ENCODE results near the gene PLEKHG2.
A peak's percentile ranks its signal among the peaks of the same experiment; 100 is the strongest.

The PLEKHG2 gene

DNA sequence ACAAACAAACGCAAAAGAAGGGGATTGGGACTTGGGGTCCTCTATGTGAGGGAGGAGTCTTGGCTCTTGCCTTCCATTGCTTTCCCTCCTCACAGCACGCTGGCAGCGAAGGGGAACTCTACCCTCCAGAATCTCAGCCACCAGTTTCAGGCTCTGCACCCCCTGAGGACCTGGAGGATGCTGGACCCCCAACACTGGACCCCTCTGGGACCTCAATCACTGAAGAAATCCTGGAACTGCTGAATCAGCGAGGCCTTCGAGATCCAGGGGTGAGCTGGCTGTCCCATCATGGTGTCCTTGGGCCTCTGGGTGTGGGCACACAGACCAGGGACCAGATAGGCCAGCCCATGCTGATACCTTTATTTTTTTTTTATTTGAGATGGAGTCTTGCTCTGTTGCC lies 9.6 kb downstream of the PLEKHG2 start:
- DNase-seq (ENCODE audit: low read depth), result no peak

DNA sequence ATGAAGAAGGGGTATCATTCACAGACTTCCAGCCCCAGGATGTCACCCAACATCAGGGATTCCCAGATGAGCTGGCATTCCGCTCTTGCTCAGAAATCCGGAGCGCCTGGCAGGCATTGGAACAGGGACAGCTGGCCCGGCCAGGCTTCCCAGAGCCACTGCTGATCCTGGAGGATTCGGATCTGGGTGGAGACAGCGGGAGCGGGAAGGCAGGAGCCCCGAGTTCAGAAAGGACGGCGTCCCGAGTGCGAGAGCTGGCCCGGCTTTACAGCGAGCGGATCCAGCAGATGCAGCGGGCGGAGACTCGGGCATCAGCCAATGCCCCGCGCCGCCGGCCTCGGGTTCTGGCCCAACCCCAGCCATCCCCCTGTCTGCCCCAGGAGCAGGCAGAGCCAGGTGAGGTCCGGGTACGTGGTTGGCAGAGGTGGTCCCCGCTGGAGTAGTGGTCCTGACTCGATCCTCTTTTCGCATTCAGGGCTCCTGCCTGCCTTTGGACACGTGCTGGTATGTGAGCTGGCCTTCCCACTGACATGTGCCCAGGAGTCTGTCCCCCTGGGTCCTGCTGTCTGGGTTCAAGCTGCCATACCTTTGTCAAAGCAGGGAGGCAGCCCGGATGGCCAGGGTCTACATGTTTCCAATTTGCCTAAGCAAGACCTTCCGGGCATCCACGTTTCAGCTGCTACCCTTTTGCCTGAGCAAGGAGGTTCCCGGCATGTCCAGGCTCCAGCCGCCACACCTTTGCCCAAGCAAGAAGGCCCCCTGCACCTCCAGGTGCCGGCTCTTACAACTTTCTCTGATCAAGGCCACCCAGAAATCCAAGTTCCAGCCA lies 11.0 kb downstream of the PLEKHG2 start:
- no peak for DNase-seq (ENCODE audit: low read depth)

DNA sequence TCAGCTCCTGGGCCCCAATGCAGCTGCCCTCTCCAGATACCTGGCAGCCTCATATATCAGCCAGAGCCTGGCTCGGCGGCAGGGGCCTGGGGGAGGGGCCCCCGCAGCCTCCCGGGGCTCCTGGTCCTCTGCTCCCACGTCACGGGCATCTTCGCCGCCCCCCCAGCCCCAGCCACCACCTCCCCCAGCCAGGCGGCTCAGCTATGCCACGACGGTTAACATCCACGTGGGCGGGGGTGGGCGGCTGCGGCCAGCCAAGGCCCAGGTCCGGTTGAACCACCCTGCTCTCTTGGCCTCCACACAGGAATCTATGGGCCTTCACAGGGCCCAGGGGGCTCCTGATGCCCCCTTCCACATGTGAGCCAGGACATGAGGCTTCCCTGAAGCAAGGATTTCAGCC lies 12.5 kb downstream of the PLEKHG2 start:
- DNase-seq (ENCODE audit: low read depth), result no peak

DNA sequence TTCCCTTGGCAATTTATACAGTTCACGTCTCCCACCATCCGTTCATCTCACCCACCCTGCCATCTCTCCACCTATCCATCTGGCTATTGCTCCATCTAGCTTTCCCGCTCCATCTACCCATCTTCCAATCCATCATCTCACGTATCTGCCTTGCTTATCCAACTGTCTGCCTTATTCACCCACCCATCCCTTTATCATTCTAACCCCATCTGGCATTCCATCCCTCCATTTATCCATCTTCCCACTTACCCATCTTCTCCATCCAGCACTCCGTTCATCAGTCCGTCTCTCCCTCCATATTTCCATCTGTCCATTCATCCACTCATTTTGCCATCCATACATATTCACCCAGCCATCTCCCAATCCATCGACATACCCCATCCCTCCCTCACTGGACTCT lies 13.3 kb downstream of the PLEKHG2 start:
- DNase-seq (ENCODE audit: low read depth), result no peak

DNA sequence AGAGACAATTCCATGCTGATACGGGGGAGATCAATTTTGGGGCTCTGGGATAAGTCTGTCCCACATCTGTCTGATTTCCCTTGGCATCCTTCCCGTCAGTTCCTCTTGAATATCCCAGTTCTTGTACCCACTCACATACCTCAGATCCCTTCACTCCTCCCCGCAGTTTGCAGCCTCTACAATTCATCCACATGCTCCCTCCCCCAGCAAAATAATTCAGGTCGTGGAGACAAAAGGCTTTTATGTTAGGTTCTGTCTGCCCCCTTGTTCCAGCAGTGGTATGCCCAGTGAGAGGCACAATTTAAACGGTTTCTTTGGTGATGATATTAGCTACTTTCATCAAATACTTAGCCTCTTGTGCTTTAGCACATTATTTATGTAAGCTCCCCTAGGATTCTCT lies 13.7 kb downstream of the PLEKHG2 start:
- DNase-seq (ENCODE audit: low read depth), result no peak

DNA sequence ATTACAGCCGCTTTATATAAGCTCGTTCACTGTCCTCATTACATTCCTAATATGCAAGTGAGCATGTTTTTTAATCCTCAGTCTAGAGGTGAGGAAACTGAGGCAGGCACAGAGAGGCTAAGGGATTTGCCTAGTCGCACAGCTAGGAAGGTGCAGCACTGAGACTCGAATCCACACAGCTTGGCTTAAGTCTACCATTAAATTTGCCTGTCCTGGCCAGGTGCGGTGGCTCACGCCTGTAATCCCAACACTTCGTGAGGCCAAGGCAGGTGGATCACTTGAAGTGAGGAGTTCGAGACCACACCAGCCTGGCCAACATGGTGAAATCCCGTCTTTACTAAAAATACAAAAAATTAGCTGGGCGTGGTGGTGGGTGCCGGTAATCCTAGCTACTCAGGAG lies 15.2 kb downstream of the PLEKHG2 start:
- no peak for DNase-seq (ENCODE audit: low read depth)

DNA sequence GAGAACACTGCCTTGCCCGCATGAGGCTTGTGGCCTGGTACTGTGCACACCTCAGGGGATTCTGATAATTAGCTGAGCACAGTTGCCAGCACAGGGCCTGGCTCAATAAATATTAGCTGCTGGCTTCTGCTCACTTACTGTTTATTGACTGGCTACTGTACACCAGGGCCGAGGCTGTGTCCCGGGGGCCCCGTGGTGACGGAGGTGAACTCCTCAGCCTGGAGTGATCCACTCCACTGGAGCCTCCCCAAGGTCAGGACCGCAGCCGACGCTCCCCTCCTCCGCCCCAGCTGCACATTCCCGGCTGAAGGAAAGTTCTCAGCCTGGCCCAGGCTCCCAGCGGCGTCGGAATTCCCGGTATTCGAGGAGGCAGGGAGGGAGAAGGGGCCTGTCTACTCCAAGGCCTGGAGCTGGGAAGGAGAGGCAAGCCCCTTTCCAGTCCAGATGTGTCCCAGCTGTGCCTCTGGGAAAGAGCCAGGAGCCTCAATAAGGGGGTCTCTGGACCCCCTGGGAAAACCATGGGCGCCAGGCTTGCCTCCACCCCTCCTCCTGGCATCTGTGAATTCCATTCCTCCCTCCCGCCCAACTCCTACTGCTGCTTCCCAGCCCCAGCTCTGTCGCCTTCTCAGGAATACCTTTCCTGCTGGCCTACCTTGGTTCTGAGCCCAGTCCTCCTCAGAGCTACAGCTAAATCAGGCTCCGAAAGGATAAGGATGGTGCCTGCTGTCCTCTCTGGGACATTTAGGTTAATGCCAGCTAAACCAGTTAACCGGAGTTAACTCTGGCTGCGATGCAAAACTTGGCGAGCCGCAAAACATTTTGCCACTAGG lies 16.0 kb downstream of the PLEKHG2 start:
- no peak for DNase-seq (ENCODE audit: low read depth)

DNA sequence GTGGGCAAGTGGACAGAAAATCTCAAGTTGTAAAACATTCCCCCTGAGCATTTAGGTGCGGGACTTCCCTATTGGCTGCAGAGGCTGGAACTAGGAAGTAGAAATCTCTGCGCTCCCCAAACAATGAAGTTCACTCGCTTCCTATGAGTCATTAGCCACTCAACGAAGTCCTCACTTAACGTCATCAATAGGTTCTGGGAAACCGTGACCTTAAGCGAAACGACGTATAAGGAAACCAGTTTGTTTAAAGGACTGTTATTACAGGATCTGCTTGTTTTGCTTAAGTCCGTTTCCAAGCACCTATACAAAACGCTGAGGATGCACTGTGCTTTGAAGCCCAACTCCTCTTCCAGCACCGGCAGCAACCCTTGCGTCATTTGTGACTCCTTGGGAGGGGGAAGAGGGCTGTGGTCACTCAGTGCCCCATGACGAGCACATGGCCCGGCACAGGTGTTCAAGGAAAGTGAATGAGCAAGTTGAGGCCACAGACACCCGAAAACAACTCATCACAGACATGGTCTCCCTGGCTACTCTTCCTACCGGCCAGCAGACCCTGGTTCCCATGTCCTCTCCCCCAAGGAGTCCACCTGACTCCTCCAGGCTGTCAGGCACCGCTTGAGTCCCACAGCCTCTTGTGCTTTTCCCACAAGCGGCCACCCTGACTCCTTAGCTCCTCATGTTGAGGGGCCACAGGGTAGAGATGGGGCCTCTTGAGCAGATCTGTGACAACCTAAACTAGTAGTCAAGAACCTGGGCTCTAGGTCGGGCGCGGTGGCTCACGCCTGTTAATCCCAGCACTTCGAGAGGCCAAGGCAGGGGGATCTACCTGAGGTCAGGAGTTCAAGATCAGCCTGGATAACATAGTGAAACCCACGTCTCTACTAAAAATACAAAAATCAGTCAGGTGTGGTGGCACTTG lies 18.5 kb downstream of the PLEKHG2 start:
- no peak for DNase-seq (ENCODE audit: low read depth)

DNA sequence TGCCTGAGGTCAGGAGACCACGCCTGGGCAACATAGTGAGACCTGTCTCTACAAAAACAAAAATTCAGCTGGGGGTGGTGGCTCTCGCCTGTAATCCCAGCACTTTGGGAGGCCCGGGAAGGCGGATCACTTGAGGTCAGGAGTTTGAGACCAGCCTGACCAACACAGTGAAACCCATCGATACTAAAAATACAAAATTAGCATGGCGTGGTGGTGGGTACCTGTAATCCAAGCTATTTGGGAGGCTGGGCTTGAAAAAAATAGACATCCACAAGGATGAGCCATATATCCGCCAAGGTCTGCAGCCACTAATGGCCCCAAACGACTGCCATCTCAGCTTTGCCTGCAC lies 20.2 kb downstream of the PLEKHG2 start:
- no peak for DNase-seq (ENCODE audit: low read depth)

DNA sequence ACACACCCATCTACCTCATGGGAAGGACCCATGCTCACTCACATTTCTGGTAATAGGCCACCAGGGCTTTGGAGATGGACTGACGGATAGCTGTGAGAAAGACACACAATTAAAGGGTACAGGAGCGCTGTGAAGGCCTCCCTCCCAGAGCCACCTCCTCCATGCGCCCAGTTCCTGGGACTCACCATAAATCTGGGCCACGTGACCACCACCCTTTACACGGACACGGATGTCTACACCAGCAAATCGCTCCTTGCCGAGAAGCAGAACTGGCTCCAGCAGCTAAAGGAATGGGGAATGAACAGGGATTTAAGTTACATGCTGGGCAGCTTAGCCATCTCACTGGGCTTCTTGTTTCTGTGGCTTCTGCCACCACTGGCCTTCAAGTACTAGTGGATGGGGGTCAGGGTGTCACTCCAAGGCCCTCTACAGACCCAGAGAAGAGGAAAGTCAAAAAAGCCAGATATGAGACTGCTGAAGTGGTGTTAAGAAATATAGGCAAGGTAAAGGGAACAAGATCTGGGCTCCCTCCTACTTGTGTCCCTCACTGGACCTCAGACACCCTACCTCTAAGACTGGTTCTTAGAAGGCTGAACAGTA lies 21.1 kb downstream of the PLEKHG2 start:
- DNase-seq (ENCODE audit: low read depth), result no peak

DNA sequence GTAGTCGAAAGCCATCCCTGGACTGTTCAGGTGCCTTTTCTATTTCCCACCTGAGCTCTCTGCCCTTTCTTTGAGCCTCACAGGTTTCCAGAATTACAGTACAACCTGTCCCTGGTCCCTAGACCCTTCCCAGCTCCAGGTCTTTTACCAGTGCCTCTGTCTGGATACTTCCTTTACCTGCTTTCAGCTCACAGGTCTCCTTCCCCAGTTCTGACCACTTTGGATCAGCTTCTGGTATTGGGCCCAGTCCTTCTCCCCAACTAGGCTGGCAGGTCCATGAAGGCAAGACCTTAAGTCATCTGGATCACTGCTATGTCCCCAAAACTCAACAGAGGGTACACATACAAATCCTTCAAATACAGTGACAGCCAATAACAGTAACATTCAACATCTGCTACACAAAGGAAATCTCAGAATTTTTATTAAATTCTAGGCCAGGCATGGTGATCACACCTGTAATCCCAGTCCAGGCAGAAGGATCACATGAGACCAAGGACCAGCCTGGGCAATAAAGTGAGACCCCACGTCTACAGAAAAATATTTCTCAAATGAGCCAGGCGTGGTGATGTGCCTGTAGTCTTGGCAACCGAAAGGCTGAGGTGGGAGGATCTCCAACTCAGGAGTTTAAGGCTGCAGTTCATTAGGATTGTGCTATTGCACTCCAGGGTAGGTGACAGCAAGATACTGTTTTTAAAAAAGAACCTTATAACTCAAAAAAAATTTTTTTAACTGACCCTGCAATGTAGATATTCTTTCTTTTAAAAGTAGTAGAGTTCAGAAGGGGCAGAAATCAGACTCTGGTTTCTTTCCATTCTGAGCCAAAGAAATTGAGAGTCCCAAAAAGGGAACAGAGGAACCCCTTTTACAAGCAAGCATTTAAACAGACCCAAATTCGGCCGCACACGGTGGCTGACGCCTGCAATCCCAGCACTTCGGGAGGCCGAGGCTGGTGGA lies 21.9 kb downstream of the PLEKHG2 start:
- no peak for DNase-seq (ENCODE audit: low read depth)

DNA sequence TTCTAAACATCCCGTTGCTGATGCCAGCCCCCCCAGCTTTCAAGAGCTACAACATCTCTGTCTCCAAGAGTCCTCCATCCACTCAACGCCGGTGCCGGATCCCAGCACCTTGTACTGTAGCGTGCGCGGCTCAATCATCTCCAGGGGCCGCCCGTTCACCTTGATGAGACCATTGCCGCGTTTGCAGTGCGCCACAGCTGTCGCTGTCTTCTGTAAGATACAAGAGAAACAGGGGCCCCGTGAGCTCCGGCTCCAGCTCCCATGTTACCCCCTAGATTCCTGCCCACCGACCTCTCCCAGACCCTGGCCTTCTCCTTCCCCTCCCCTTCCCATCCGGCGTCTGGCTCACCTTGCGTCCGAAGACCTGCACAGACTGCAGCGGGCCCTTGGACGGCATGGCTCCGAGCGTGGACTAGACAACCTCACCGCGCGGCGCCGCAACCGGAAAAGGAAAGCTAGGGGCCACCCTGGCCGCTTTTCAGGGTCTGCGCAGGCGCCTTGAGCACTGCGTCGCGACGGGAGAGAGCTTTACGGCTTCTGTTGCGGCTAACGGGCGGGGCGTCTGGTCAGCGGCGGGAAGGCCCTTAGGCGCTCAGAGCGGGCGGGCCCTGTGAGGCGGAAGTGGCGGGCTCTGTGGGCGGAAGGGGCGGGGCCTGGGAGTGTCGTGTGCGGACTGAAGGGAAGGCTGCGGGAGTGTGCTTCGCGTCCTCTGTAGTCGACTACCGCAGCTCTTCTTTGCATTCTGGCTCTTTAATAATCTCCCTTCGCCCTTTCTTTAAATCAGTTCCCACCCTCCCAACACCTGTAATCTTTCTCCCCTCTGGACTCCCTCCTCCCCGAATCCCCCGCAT lies 23.3 kb downstream of the PLEKHG2 start, which contains the start of gene RPS16:
Gene RPS16 (minus strand): TSS at position 451 of the 851 bp plus-strand sequence. CDS start 54 bp downstream, at position 397.
- peak; percentile 99 for DNase-seq (ENCODE audit: low read depth)

DNA sequence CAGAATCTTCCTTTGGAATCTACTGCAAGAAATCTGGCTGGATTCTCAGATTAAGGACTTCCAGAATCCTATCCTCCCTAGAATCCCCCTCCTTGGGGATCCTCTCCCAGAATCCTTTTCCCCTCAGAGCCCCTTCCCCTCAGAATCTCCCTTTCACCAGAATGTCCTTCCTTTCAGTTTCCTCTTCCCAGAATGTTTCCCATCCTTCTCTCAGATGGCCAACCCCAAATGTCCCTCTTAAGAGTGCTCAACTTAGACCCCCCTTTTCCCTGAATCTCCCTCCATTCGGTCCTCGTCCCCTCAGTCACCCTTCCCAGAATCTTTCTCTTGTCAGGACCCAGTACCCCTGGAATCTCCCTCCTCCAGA lies 23.9 kb downstream of the PLEKHG2 start:
- DNase-seq (ENCODE audit: low read depth), result no peak

DNA sequence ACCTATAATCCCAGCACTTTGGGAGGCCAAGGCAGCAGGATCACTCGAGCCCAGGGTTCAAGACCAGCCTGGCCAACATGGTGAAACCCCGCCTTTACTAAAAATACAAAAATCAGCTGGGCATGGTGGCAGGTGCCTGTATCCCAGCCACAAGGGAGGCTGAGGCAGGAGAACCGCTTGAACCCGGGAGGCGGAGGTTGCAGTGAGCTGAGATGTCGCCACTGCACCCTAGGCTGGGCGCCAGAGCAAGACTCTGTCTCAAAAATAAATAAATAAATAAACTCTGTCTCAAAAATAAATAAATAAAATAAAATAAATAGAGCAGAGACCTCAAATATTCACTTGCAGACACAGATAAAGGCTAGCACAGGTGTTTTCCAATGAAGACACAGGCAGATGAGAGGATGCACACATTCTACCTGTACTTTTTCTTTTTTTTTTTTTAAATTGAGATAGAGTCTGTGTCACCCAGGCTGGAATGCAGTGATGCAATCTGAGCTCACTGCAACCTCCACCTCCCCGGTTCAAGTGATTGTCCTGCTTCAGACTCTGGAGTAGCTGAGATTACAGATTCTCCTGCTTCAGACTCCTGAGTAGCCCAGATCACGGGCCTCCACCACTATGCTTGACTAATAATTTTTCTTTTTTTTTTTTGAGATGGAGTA lies 25.9 kb downstream of the PLEKHG2 start:
- DNase-seq (ENCODE audit: low read depth), result no peak

DNA sequence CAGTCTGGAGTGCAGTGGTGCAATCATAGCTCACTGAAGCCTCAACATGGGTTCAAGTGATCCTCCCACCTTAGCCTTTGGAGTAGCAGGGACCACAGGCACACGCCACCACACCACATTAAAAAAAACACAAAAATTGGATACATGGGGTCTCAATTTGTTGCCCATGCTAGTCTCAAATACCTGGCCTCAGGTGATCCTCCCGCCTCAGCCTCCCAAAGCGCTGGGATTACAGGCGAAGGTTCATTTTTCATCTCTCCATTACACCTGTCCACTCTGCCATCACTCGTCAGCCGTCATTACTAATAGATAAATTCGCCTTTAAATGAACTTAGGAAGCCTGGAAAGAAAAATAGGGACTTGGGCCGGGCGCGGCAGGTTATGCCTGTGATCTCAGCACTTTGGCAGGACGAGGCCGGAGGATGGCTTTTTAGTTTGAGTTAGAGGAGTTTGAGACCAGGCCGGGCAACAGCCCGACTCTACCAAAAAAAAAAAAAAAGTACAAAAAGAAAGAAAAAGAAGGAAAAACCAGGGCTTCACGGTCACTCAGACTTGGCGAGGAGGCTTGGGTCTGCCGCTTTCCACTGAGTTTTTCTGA lies 32.2 kb downstream of the PLEKHG2 start:
- no peak for DNase-seq (ENCODE audit: low read depth)

DNA sequence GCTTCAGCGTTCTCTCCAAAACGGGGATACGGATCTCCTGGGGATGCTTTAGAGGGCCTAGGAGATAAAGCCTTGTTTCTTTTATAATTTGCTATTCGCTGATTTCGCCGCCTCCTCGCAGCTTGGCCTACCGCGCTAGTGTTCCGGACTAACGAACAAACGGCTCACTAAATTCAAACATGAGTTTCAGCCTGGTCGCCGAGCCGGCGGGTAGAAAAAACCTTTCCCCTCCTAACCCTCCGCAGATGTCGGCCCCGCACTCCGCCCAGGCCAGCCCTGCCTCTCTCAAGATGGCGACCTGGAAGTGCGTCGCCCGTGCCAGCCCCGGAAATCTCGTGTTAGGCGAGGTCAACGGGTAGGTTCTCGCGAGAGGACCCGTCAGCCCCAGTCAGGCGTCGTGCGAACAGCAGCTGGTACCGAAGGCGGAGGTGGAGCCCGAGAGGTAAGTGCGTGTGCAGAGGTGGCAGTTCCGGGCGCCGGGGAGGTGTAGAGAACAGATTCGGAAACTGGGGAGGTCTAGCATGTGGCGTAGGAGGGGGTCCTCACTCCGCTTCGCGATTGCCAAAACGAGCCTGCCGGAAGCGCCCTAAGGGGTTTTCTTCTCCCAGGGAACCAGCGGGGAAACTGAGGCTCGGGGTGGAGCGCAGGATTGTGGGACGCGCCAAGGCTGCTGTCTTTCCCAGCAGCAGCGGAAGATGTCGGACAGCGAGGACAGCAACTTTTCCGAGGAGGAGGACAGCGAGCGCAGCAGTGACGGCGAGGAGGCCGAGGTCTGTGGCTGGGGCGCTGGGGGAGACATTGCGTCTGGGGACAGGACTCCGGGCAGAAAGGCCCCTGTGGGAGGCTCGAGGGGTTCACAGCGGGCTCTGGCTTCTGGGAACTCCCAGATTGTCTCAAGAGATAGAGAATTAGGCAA lies 33.0 kb downstream of the PLEKHG2 start, which contains the start of gene SUPT5H:
Gene SUPT5H (plus strand): TSS at position 387 of the 916 bp plus-strand sequence. CDS start 309 bp downstream, at position 696.
- peak; percentile 93 for DNase-seq (ENCODE audit: low read depth)

DNA sequence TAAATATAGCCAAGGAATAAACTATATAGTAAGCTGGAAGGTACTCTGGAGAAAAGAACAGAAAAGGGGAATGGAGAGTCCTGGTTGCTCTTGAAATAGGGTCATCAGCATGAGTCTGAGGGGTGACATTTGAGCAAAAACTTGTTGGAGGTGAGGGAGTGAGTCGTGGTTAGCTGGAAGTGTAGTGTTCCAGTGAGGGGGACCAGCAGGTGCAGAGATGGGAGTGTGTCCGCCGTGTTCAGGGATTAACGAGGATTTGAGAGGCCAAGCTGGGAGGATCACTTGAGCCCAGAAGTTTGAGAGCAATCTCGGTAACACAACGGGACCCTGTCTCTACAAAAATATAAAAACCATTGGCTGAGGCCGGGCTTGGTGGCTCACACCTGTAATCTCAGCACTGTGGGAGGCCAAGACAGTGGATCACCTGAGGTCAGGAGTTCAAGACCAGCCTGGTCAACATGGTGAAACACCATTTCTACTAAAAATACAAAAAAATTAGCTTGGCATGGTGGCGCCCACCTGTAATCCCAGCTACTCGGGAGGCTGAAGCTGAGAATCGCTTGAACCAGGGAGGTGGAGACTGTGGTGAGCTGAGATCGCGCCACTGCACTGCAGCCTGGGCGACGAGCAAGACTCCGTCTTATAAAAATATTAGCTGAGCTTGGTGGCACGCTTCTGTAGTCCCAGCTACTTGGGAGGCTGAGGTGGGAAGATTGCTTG lies 34.1 kb downstream of the PLEKHG2 start:
- DNase-seq (ENCODE audit: low read depth), result no peak

Data from activated T-cell treated with anti-CD3 and anti-CD28 coated beads for 1 hour (primary cell).